HepG2 (cell line): Measurements from ENCODE around the gene YEATS2.

ENCODE experiments used
- ATF2 ChIP-seq: sonication (generic); formaldehyde crosslinking; IDR thresholded peaks from 2 replicates; pipeline ENCODE4 v1.4.0; 2020; ENCODE audit warnings: missing genetic modification reagents
- CAMTA2 ChIP-seq: sonication (generic); formaldehyde crosslinking; IDR thresholded peaks from 2 replicates; pipeline ENCODE4 v1.4.0; 2020; ENCODE audit warnings: mild to moderate bottlenecking, missing genetic modification reagents, borderline replicate concordance
- CBFB ChIP-seq: sonication (generic); formaldehyde crosslinking; IDR thresholded peaks from 2 replicates; pipeline ENCODE4 v1.4.0; 2020; ENCODE audit warnings: missing genetic modification reagents
- CEBPG ChIP-seq: IDR thresholded peaks from 2 replicates; pipeline ENCODE4 v1.6.1; 2016
- JUN ChIP-seq: sonication (generic); formaldehyde crosslinking; IDR thresholded peaks from 2 replicates; pipeline ENCODE4 v1.4.0; 2020; ENCODE audit warnings: mild to moderate bottlenecking, missing genetic modification reagents
- POLR2AphosphoS5 ChIP-seq: IDR thresholded peaks from 2 replicates; pipeline ENCODE4 v1.6.1; 2012; ENCODE audit warnings: low read depth, low read length
- PRDM15 ChIP-seq: sonication (generic); formaldehyde crosslinking; IDR thresholded peaks from 2 replicates; pipeline ENCODE4 v1.4.0; 2020; ENCODE audit warnings: missing genetic modification reagents
- TCF12 ChIP-seq, 2 experiments: fragments of 450-650 bp in 1 of 2; sonication (generic) in 1 of 2; formaldehyde crosslinking in 1 of 2; IDR thresholded peaks; 2 replicates each; pipeline versions ENCODE4 v1.6.1 to v1.8.0; 2017 to 2022; ENCODE audit warnings: antibody characterized with exemption in 1 of 2, mild to moderate bottlenecking in 1 of 2, missing genetic modification reagents in 1 of 2, moderate library complexity in 1 of 2
- ZFP36L1 ChIP-seq: sonication (generic); formaldehyde crosslinking; IDR thresholded peaks from 2 replicates; pipeline ENCODE4 v1.8.0; 2022; ENCODE audit warnings: mild to moderate bottlenecking, missing genetic modification reagents, moderate library complexity
- ZNF580 ChIP-seq: IDR thresholded peaks from 2 replicates; pipeline ENCODE4 v1.6.1; 2016; ENCODE audit warnings: low read depth, borderline replicate concordance

- no peak for TF ChIP-seq CBFB
- TF ChIP-seq JUN (CRISPR knock-in tag): no peak
- TF ChIP-seq ZFP36L1 (CRISPR knock-in tag): no peak
- no peak for TF ChIP-seq ZNF580 (CRISPR knock-in tag)
- no peak for TF ChIP-seq ATF2
- TF ChIP-seq TCF12 (IDR thresholded peaks at IDR 0.05): no peak
- TF ChIP-seq TCF12 (CRISPR knock-in tag; IDR thresholded peaks at IDR 0.05): no peak
- no peak for TF ChIP-seq CEBPG (CRISPR knock-in tag)
- no peak for TF ChIP-seq POLR2AphosphoS5
- TF ChIP-seq PRDM15 (CRISPR knock-in tag): no peak
- no peak for TF ChIP-seq CAMTA2
Measured at GRCh38 chr3:183695569-183696364, 1.8 kb upstream of the YEATS2 start.
